ENCODE results near the gene CARD10. TPM values are rescaled to one million over a fixed set of nuclear protein-coding genes. Genes with fewer than 3 reads are reported as not detected.
A peak's percentile ranks its signal among the peaks of the same experiment; 100 is the strongest.
"Not testable (repeated sequence)": the region's sequence is repeated elsewhere in the genome, so short reads cannot be mapped to it uniquely, and the experiment has no call there.

Gene CARD10
- polyA plus RNA-seq, 1 of the 3 experiments (the other 2 are of a cell fraction): 14.5 TPM

DNA sequence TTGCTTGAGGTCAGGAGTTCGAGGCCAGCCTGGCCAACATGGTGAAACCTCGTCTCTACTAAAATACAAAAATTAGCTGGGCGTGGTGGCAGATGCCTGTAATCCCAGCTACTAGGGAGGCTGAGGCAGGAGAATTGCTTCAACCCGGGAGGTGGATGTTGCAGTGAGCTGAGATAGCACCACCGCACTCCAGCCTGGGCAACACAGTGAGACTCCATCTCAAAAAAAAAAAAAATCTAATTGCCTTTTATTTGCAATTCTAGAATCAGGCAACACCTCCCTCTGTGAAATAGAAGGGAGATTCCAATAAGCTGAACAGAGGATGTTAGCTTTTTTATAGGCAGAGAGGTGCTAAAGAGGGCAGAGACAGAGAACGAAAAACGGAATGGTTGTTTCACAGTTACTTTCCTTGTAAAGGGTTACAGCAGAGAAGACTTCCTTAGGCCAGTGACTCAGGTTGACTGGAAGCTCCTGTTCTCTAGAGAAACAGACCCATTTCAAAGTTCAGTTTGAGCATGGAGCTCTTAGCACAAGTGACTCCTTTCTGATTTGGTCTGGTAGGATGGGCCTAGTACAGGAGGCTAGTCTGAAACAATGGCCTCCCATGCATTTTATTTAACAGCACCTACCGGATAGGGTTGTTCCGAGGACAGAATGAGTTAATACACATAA, 8.0 kb upstream of the CARD10 start:
- H3K27ac ChIP-seq (ENCODE audit: low read depth in 2 of 2, low read length in 1 of 2); H3K4me2 ChIP-seq; H2AFZ ChIP-seq (ENCODE audit: low read depth); H3K9me2 ChIP-seq; DNase-seq; H3K4me3 ChIP-seq (ENCODE audit: low read depth in 2 of 2, low read length in 1 of 2); H3K9me3 ChIP-seq; H3F3A ChIP-seq (replicated peaks; ENCODE audit: insufficient read depth); H3K36me3 ChIP-seq (replicated peaks in 1 of 2; ENCODE audit: control insufficient read depth in 1 of 2, insufficient read depth in 2 of 2, low read length in 1 of 2); POLR2A ChIA-PET; H3K27me3 ChIP-seq (ENCODE audit: insufficient read depth); H4K20me1 ChIP-seq (ENCODE audit: insufficient read depth); H3K9ac ChIP-seq; H3K79me2 ChIP-seq (ENCODE audit: insufficient read depth): not testable (repeated sequence)
- WGBS (ENCODE audit: low lambda C conversion rate): 97% methylated on average over 9 of the region's 9 CpGs
- H3K4me1 ChIP-seq (ENCODE audit: control insufficient read depth in 1 of 2, insufficient read depth in 2 of 2, low read depth in 1 of 2, low read length in 1 of 2): peaks cover 3 to 12% of the 10 kb centered on the region in 2 experiments; a peak in 3 of 4 replicates
- CTCF ChIA-PET: interaction anchor here (0.9 to 4.4 kb wide), 8 partner anchors 9 to 260 kb away, joined by 3 to 31 read pairs (median 7); partner anchors contain the start of gene CARD10

DNA sequence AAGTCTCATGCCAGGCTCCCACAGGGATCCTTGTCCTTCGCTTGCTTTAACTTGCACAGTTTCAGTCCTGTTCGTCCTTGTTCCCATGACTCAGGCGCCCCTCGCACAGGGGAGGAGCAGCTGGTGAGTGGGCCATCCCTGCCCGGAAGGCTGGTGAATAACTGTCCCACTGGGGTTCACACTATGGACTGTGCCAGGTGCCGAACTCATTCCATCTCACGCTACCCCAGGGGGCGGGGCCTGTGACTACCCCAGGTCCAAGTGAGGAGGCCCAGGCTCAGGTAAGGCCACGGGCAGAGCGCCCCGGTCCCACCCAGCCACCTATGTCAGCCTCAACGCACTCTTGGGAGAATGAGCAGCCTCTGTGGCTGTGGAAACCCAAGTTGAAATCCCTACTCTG, 7.2 kb upstream of the CARD10 start:
- CTCF ChIA-PET: interaction anchor here (4.4 kb wide), 1 partner anchor 13 kb away, joined by 31 read pairs; no protein-coding TSS in a partner anchor
- no peaks in the 10 kb centered on the region for H4K20me1 ChIP-seq (ENCODE audit: insufficient read depth)

More for the DNA sequence above, 7.2 kb upstream of the CARD10 start:
- peaks cover 7% of the 10 kb centered on the region for H3F3A ChIP-seq (replicated peaks; ENCODE audit: insufficient read depth)
- H3K9me2 ChIP-seq: no peaks in the 10 kb centered on the region
- POLR2A ChIA-PET: no interaction called here
- H3K27me3 ChIP-seq (ENCODE audit: insufficient read depth): no peaks in the 10 kb centered on the region
- 70% methylated on average over 2 of the region's 12 CpGs for WGBS (ENCODE audit: low lambda C conversion rate)
- H3K27ac ChIP-seq (ENCODE audit: low read depth in 2 of 2, low read length in 1 of 2): peak overlapping the region in 1 of 2 experiments; percentile 80; a peak in 1 of 4 replicates
- H3K9ac ChIP-seq: no peak overlapping the region
- H3K9me3 ChIP-seq: no peaks in the 10 kb centered on the region
- no peak for DNase-seq
- no peak overlapping the region for H3K4me3 ChIP-seq (ENCODE audit: low read depth in 2 of 2, low read length in 1 of 2)
- TF ChIP-seq USF2 (IDR thresholded peaks at IDR 0.05; ENCODE audit: borderline replicate concordance, low read depth, low read length) (no peak), REST (IDR thresholded peaks at IDR 0.05; ENCODE audit: low read depth, low read length) (no peak), USF1 (IDR thresholded peaks at IDR 0.05; ENCODE audit: borderline replicate concordance, low read depth) (no peak), FOSL2 (IDR thresholded peaks at IDR 0.05; ENCODE audit: borderline replicate concordance, low read depth) (no peak), RXRA (IDR thresholded peaks at IDR 0.05; ENCODE audit: borderline replicate concordance, low read depth) (no peak), JUND (IDR thresholded peaks at IDR 0.05) (no peak), SIN3A (IDR thresholded peaks at IDR 0.05; ENCODE audit: borderline replicate concordance, low read depth, low read length) (no peak), IRF3 (IDR thresholded peaks at IDR 0.05; ENCODE audit: low read depth, low read length) (no peak), CHD2 (IDR thresholded peaks at IDR 0.05; ENCODE audit: low read length, partially characterized antibody) (no peak), RFX5 (IDR thresholded peaks at IDR 0.05; ENCODE audit: low read length) (no peak)
- TF ChIP-seq, protein P1, sequence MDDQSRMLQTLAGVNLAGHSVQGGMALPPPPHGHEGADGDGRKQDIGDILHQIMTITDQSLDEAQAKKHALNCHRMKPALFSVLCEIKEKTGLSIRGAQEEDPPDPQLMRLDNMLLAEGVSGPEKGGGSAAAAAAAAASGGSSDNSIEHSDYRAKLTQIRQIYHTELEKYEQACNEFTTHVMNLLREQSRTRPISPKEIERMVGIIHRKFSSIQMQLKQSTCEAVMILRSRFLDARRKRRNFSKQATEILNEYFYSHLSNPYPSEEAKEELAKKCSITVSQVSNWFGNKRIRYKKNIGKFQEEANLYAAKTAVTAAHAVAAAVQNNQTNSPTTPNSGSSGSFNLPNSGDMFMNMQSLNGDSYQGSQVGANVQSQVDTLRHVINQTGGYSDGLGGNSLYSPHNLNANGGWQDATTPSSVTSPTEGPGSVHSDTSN (IDR thresholded peaks at IDR 0.05): no peak
- TF ChIP-seq, protein P2, sequence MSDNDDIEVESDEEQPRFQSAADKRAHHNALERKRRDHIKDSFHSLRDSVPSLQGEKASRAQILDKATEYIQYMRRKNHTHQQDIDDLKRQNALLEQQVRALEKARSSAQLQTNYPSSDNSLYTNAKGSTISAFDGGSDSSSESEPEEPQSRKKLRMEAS (IDR thresholded peaks at IDR 0.05; ENCODE audit: low read depth): no peak
- no peak overlapping the region for H3K4me2 ChIP-seq
- H3K36me3 ChIP-seq (replicated peaks in 1 of 2; ENCODE audit: control insufficient read depth in 1 of 2, insufficient read depth in 2 of 2, low read length in 1 of 2): no peaks in the 10 kb centered on the region
- peaks cover 3 to 12% of the 10 kb centered on the region in 2 experiments; a peak in 3 of 4 replicates for H3K4me1 ChIP-seq (ENCODE audit: control insufficient read depth in 1 of 2, insufficient read depth in 2 of 2, low read depth in 1 of 2, low read length in 1 of 2)
- H3K79me2 ChIP-seq (ENCODE audit: insufficient read depth): no peaks in the 10 kb centered on the region
- no peak overlapping the region for H2AFZ ChIP-seq (ENCODE audit: low read depth)

All from SK-N-SH (cell line).